Ammon's horn (tissue), 1 donor: ENCODE measurements around the gene ST6GALNAC5.
"Not testable (repeated sequence)": the region's sequence is repeated elsewhere in the genome, so short reads cannot be mapped to it uniquely, and the experiment has no call there.

ENCODE experiments used
- DNase-seq: peaks from one replicate; pipeline ENCODE4 v3.0.0-alpha.2; 2016; ENCODE audit warnings: low spot score

Gene ST6GALNAC5

GRCh38 chr1:76866566-76866965, 714 bp upstream of the ST6GALNAC5 start:
- no peak for DNase-seq

- DNase-seq = peak; percentile 57
These were observed 1.0 kb downstream of the ST6GALNAC5 start for GRCh38 chr1:76868154-76868882.

- no peak for DNase-seq
These were observed 1.6 kb downstream of the ST6GALNAC5 start for GRCh38 chr1:76868916-76869315.

- DNase-seq = no peak
These were observed 2.8 kb downstream of the ST6GALNAC5 start for GRCh38 chr1:76870037-76870436.

GRCh38 chr1:76871355-76871974, 4.2 kb downstream of the ST6GALNAC5 start:
- DNase-seq = no peak

GRCh38 chr1:76872944-76873343, 5.7 kb downstream of the ST6GALNAC5 start:
- no peak for DNase-seq

GRCh38 chr1:76876655-76877395, 9.5 kb downstream of the ST6GALNAC5 start:
- no peak for DNase-seq

GRCh38 chr1:76879014-76879413, 11.7 kb downstream of the ST6GALNAC5 start:
- not testable (repeated sequence) for DNase-seq

GRCh38 chr1:76881762-76882161, 14.5 kb downstream of the ST6GALNAC5 start:
- no peak for DNase-seq

- no peak for DNase-seq
These were observed 24.8 kb downstream of the ST6GALNAC5 start for GRCh38 chr1:76891931-76892622.

GRCh38 chr1:76892675-76893074, 25.4 kb downstream of the ST6GALNAC5 start:
- no peak for DNase-seq

GRCh38 chr1:76901158-76901767, 34.0 kb downstream of the ST6GALNAC5 start:
- DNase-seq = peak; percentile 47

GRCh38 chr1:76905876-76906595, 38.8 kb downstream of the ST6GALNAC5 start:
- no peak for DNase-seq

- no peak for DNase-seq
These were observed 42.0 kb downstream of the ST6GALNAC5 start for GRCh38 chr1:76909311-76909710.

- no peak for DNase-seq
These were observed 51.8 kb downstream of the ST6GALNAC5 start for GRCh38 chr1:76919085-76919484.

GRCh38 chr1:76921590-76921989, 54.3 kb downstream of the ST6GALNAC5 start:
- DNase-seq = no peak

GRCh38 chr1:76925825-76926224, 58.5 kb downstream of the ST6GALNAC5 start:
- peak; percentile 17 for DNase-seq

GRCh38 chr1:76928522-76928921, 61.2 kb downstream of the ST6GALNAC5 start:
- no peak for DNase-seq

GRCh38 chr1:76929136-76929535, 61.9 kb downstream of the ST6GALNAC5 start:
- DNase-seq = no peak

GRCh38 chr1:76933847-76934815, 66.9 kb downstream of the ST6GALNAC5 start:
- DNase-seq = no peak
